OCI-LY7 (cell line): ENCODE results near the gene GCNT4. TPM values are rescaled to one million over a fixed set of nuclear protein-coding genes. Genes with fewer than 3 reads are reported as not detected.

Source experiments
- BruUV-seq: library from RNA; stranded (reverse); fragments of 400-500 nt; replicated peaks from 2 replicates; lab custom pipeline; 2021; lab: Mats Ljungman, UMichigan
- CTCF ChIA-PET: fragments of 300-600 bp; sonication (Branson Sonifier 250); formaldehyde crosslinking; loops from one replicate; lab custom pipeline; 2022; ENCODE audit warnings: antibody characterized with exemption; ENCODE audit not compliant: unreplicated experiment; lab: Charles Lee
- POLR2A ChIA-PET: fragments of 300-600 bp; sonication (Branson Sonifier 250); formaldehyde crosslinking; loops from one replicate; lab custom pipeline; 2022; ENCODE audit warnings: antibody characterized with exemption; lab: Charles Lee
- DNase-seq: peaks from one replicate; pipeline ENCODE4 v3.0.0-alpha.2; 2015; ENCODE audit warnings: low spot score
- H2AFZ ChIP-seq: fragments of 200-600 bp; sonication (generic), shearing (Covaris generic); 2 replicates; pipeline ENCODE4 v1.6.1; 2014; ENCODE audit warnings: mild to moderate bottlenecking, antibody characterized with exemption, low read length, moderate library complexity
- H3K27ac ChIP-seq: fragments of 200-600 bp; sonication (generic); 2 replicates; pipeline ENCODE4 v1.5.1; 2014; ENCODE audit warnings: mixed run types, low read depth, mild to moderate bottlenecking, moderate library complexity, low read length, inconsistent platforms; ENCODE audit not compliant: poor library complexity, severe bottlenecking
- H3K36me3 ChIP-seq: fragments of 200-600 bp; sonication (generic); 2 replicates; pipeline ENCODE4 v1.6.1; 2014; ENCODE audit warnings: mild to moderate bottlenecking, antibody characterized with exemption, low read length, moderate library complexity, mixed read lengths; ENCODE audit not compliant: insufficient read depth
- H3K4me1 ChIP-seq: fragments of 200-600 bp; sonication (generic); 2 replicates; pipeline ENCODE4 v1.5.1; 2014; ENCODE audit warnings: mild to moderate bottlenecking, low read length; ENCODE audit not compliant: insufficient read depth, poor library complexity, severe bottlenecking
- H3K4me2 ChIP-seq: fragments of 200-600 bp; sonication (generic); 2 replicates; pipeline ENCODE4 v1.6.1; 2014; ENCODE audit warnings: mild to moderate bottlenecking, low read length
- H3K4me3 ChIP-seq: fragments of 200-600 bp; sonication (generic); 2 replicates; pipeline ENCODE4 v1.5.1; 2014; ENCODE audit warnings: mild to moderate bottlenecking, low read depth, low read length; ENCODE audit not compliant: poor library complexity, severe bottlenecking
- H3K79me2 ChIP-seq: fragments of 200-600 bp; sonication (generic); 2 replicates; pipeline ENCODE4 v1.6.1; 2016; ENCODE audit warnings: low read depth, mild to moderate bottlenecking, low read length, moderate library complexity, mixed read lengths; ENCODE audit not compliant: insufficient read depth
- H3K9me2 ChIP-seq: fragments of 200-600 bp; sonication (generic); 2 replicates; pipeline ENCODE4 v1.6.1; 2016; ENCODE audit warnings: mild to moderate bottlenecking, low read length, mixed read lengths; ENCODE audit not compliant: insufficient read depth
- H3K9me3 ChIP-seq: fragments of 200-600 bp; sonication (generic); 2 replicates; pipeline ENCODE4 v1.6.1; 2014; ENCODE audit warnings: mild to moderate bottlenecking, mixed run types, low read length, mixed read lengths
- H4K20me1 ChIP-seq: fragments of 200-600 bp; sonication (generic); 2 replicates; pipeline ENCODE4 v1.6.1; 2014; ENCODE audit warnings: mild to moderate bottlenecking, antibody characterized with exemption, low read length, moderate library complexity, mixed read lengths; ENCODE audit not compliant: insufficient read depth
- CTCF ChIP-seq: fragments of 200-600 bp; sonication (generic); conservative IDR thresholded peaks from 2 replicates; pipeline ENCODE4 v1.5.1; 2014; ENCODE audit warnings: mild to moderate bottlenecking, antibody characterized with exemption, low read length, moderate library complexity, mixed read lengths
- EZH2phosphoT487 ChIP-seq: fragments of 200-600 bp; sonication (generic); IDR thresholded peaks from 2 replicates; pipeline ENCODE4 v1.6.1; 2018; ENCODE audit warnings: low read depth, borderline replicate concordance, mild to moderate bottlenecking, mixed run types, antibody characterized with exemption, low read length, moderate library complexity, mixed read lengths
- intact Hi-C: fragments of 100-400 bp; cut with micrococcal nuclease; formaldehyde crosslinking; loops from one replicate; pipeline ENCODE4 v1.10.0; 2022; ENCODE audit not compliant: unreplicated experiment
- total RNA-seq, 2 experiments: library from RNA; depleted of rRNA in 1 of 2; stranded (reverse); fragments of >200 nt in 1 of 2; shearing (Covaris generic) in 1 of 2; gene quantifications; 2 replicates each; pipeline ENCODE4 v1.2.3, GENCODE V29; 2014 to 2022

Gene GCNT4
- total RNA-seq, 2 experiments from 2014 or later: not detected

GRCh38 chr5:75047356-75047755, 5.0 kb downstream of the GCNT4 start:
- no peaks in the 10 kb centered on the region for H3K9me3 ChIP-seq
- no peaks in the 10 kb centered on the region for H3K4me1 ChIP-seq
- TF ChIP-seq EZH2phosphoT487: no peak
- TF ChIP-seq CTCF: no peak
- no peak overlapping the region for H3K4me2 ChIP-seq
- CTCF ChIA-PET: no interaction called here
- POLR2A ChIA-PET: interaction anchor here (0.5 to 0.6 kb wide), 2 partner anchors 276 to 709 kb away, joined by 3 read pairs; no protein-coding TSS in a partner anchor
- no peaks in the 10 kb centered on the region for H3K36me3 ChIP-seq
- H3K9me2 ChIP-seq: no peaks in the 10 kb centered on the region
- no TSS peak for BruUV-seq
- DNase-seq: no peak
- no peak overlapping the region for H3K4me3 ChIP-seq
- no peaks in the 10 kb centered on the region for H3K79me2 ChIP-seq
- H4K20me1 ChIP-seq: no peaks in the 10 kb centered on the region
- H3K27ac ChIP-seq: no peak overlapping the region
- intact Hi-C loops: no loop called here
- no peak overlapping the region for H2AFZ ChIP-seq

- H3K27ac ChIP-seq: no peak overlapping the region
- intact Hi-C loops: no loop called here
- POLR2A ChIA-PET: interaction anchor here (0.5 kb wide), 1 partner anchor 275 kb away, joined by 3 read pairs; no protein-coding TSS in a partner anchor
- H4K20me1 ChIP-seq: no peaks in the 10 kb centered on the region
- no peak for TF ChIP-seq EZH2phosphoT487
- no peak for TF ChIP-seq CTCF
- CTCF ChIA-PET: no interaction called here
- no peaks in the 10 kb centered on the region for H3K9me2 ChIP-seq
- H2AFZ ChIP-seq: no peak overlapping the region
- H3K79me2 ChIP-seq: no peaks in the 10 kb centered on the region
- no peak overlapping the region for H3K4me3 ChIP-seq
- H3K9me3 ChIP-seq: no peaks in the 10 kb centered on the region
- BruUV-seq: no TSS peak
- H3K4me2 ChIP-seq: no peak overlapping the region
- no peaks in the 10 kb centered on the region for H3K36me3 ChIP-seq
- no peak for DNase-seq
- H3K4me1 ChIP-seq: no peaks in the 10 kb centered on the region
Measured at GRCh38 chr5:75046366-75047142, 5.8 kb downstream of the GCNT4 start.

- no peaks in the 10 kb centered on the region for H4K20me1 ChIP-seq
- H3K4me1 ChIP-seq: no peaks in the 10 kb centered on the region
- no peak overlapping the region for H3K4me2 ChIP-seq
- ChIA-PET CTCF (no interaction called here), POLR2A (no interaction called here)
- H3K4me3 ChIP-seq: no peak overlapping the region
- no peaks in the 10 kb centered on the region for H3K36me3 ChIP-seq
- intact Hi-C loops: no loop called here
- TF ChIP-seq EZH2phosphoT487 (no peak), CTCF (no peak)
- no peak overlapping the region for H3K27ac ChIP-seq
- no peak for DNase-seq
- no peaks in the 10 kb centered on the region for H3K9me2 ChIP-seq
- no peak overlapping the region for H2AFZ ChIP-seq
- no peaks in the 10 kb centered on the region for H3K79me2 ChIP-seq
- no peaks in the 10 kb centered on the region for H3K9me3 ChIP-seq
- BruUV-seq: no TSS peak
Measured at GRCh38 chr5:75045071-75045470, 7.3 kb downstream of the GCNT4 start.
